ENCODE data around the gene SPAG7. TPM values are rescaled to one million over a fixed set of nuclear protein-coding genes. Genes with fewer than 3 reads are reported as not detected.

Gene SPAG7
- total RNA-seq, 2 donors from 2014 or later, result 47.0 to 50.7 TPM

GRCh38 chr17:4956493-4957061 lies 11.0 kb downstream of the SPAG7 start:
- intact Hi-C loops (cut with DNase I), result loop anchor here in 1 of 2 donors (10.0 kb wide), 1 partner anchor 238 kb away; the partner anchor contains the start of gene ZNF594
- DNase-seq (ENCODE audit: low spot score), result no peak

DNA sequence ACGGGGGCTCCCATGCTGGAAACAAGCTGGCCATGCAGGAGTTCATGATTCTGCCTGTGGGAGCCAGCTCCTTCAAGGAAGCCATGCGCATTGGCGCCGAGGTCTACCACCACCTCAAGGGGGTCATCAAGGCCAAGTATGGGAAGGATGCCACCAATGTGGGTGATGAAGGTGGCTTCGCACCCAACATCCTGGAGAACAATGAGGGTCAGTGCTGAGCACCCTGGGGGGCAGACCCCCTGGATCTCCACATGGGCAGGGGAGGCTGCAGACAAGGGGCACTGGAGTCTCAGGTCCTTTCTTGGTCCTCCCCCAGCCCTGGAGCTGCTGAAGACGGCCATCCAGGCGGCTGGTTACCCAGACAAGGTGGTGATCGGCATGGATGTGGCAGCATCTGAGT lies 12.5 kb downstream of the SPAG7 start:
- intact Hi-C loops (cut with DNase I), result loop anchor here in 1 of 2 donors (10.0 kb wide), 1 partner anchor 240 kb away; the partner anchor contains the start of gene ZNF594
- DNase-seq (ENCODE audit: low spot score), result no peak

- intact Hi-C loops (cut with DNase I), result loop anchor here in 1 of 2 donors (10.0 kb wide), 1 partner anchor 241 kb away; the partner anchor contains the start of gene ZNF594
These were observed 14.1 kb downstream of the SPAG7 start for GRCh38 chr17:4953451-4953961.

DNA sequence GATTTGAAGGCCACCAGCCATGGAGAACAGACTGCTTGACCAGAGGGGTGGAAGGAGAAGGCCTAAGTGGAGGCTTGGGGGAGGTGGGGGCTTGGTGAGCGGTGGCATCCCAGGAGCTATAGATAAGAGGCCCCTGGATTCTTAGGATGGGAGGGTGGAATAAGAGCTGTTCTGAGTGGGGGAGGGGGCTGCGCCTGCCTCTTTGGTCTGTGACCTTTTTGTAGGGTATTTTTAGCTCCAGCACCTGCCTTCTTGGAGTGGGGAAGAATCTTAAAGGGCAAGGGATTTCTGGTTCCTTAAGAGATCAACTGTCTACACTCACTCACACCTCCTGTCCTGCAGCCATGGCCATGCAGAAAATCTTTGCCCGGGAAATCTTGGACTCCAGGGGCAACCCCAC lies 16.1 kb downstream of the SPAG7 start:
- no peak for DNase-seq (ENCODE audit: low spot score)
- intact Hi-C loops (cut with DNase I), result loop anchor here in 1 of 2 donors (10.0 kb wide), 1 partner anchor 243 kb away; the partner anchor contains the start of gene ZNF594

More at GRCh38 chr17:4953451-4953961, 14.1 kb downstream of the SPAG7 start:
- DNase-seq (ENCODE audit: low spot score), result no peak

GRCh38 chr17:4950746-4951204 lies 16.8 kb downstream of the SPAG7 start, which contains the start of gene ENO3:
ENO3 (plus strand) TSS chr17:4951119; CDS start chr17:4951830, 711 bp downstream.
- DNase-seq (ENCODE audit: low spot score), result no peak
- intact Hi-C loops (cut with DNase I), result loop anchor here in 1 of 2 donors (10.0 kb wide), 1 partner anchor 244 kb away; the partner anchor contains the start of gene ZNF594

DNA sequence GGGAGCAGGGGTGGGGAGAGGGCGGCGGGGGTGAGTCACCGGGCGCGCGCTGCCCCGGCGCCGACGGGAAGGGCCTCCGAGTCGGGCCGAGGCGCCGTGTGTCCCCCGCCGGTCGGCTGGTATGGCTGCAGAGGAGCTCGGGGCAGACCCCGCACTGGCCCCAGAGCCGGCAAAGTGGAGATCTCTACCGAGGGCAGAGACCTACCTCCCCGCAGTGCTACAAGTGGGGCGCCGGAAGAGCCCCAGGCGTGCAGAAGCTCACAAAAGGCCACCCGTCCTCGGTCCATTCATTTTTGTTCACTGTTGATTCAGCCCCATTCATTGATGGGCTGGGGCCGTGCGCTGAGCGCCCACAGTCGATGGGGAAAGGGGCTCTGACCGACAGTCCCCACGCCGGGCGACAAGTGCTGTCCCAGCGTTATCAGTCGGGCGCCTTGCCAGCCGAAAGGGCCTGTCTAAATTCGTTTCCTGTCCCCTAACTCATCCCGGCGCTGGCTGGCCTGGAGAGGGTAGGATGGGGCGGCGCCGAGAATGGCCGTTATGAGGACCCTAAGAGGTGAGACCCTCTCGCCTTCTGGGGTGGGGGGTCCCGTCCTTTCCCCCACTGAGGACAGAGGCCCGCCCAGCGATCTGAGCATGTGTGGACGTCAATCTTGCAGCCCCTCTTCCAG lies 17.4 kb downstream of the SPAG7 start:
- intact Hi-C loops (cut with DNase I), result loop anchor here in 1 of 2 donors (10.0 kb wide), 1 partner anchor 245 kb away; the partner anchor contains the start of gene ZNF594
- peak; percentile 90 for DNase-seq (ENCODE audit: low spot score)

- intact Hi-C loops (cut with DNase I), result loop anchor here in 1 of 2 donors (10.0 kb wide), 1 partner anchor 245 kb away; the partner anchor contains the start of gene ZNF594
- DNase-seq (ENCODE audit: low spot score), result peak; percentile 93
These were observed 18.1 kb downstream of the SPAG7 start for GRCh38 chr17:4949321-4950074.

DNA sequence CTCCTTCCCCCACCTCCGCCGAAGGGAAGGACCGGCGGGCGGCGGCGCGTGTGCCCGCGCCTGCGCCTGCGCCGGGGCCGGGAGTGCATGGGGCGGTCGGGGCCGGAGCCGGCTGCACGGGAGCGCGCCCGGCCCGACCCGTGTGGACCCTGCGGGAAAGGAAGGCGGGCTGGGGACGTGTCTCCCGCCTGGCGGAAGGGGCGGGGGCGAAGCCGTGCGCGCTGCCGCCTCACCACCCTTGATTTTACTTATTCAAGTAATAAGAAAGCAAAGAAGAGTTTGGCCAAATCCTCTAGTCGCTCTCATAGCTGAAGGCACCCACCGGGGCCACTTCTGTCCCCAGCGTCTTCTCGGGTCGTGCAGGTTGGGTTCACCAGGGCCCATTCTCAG lies 18.7 kb downstream of the SPAG7 start:
- intact Hi-C loops (cut with DNase I), result no loop called here
- DNase-seq (ENCODE audit: low spot score), result peak; percentile 95

GRCh38 chr17:4948166-4948930 lies 19.3 kb downstream of the SPAG7 start, which contains the start of gene PFN1:
PFN1 (minus strand) TSS chr17:4948530; CDS start chr17:4948394, 136 bp downstream.
- peak; percentile 97 for DNase-seq (ENCODE audit: low spot score)
- intact Hi-C loops (cut with DNase I), result no loop called here

- DNase-seq (ENCODE audit: low spot score), result peak; percentile 90
- intact Hi-C loops (cut with DNase I), result no loop called here
These were observed 20.0 kb downstream of the SPAG7 start for GRCh38 chr17:4947411-4948165.

- intact Hi-C loops (cut with DNase I), result no loop called here
These were observed 20.6 kb downstream of the SPAG7 start for GRCh38 chr17:4947010-4947410.

DNA sequence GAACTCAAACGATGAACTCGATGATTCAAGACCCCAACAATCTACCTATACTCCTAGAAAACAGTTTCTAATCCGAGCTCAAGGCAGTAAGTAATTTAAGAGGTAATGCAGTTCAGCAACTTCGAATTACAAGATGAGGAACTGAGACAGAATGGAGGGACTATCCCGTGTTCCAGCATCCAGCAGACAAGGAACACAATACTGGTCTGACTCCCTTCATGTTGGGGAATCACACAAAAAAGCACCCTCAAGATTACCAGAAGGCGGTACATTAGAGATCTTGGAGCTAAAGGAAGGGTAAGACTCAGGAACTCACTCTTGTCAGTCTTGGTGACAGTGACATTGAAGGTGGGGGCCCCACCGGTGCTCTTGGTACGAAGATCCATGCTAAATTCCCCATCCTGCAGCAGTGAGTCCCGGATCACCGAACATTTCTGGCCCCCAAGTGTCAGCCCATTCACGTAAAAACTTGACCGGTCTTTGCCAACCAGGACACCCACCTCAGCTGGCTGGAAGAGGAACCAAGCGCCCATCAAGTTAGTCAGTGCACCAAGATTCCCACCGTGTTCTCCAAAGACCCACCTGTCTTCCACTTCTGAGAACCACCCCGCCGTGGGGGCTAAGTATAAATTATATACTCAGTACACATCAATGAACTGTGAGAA lies 21.2 kb downstream of the SPAG7 start:
- DNase-seq (ENCODE audit: low spot score), result no peak
- intact Hi-C loops (cut with DNase I), result no loop called here

More at GRCh38 chr17:4947010-4947410, 20.6 kb downstream of the SPAG7 start:
- DNase-seq (ENCODE audit: low spot score), result no peak

- intact Hi-C loops (cut with DNase I), result no loop called here
- DNase-seq (ENCODE audit: low spot score), result no peak
These were observed 21.7 kb downstream of the SPAG7 start for GRCh38 chr17:4945944-4946280.

DNA sequence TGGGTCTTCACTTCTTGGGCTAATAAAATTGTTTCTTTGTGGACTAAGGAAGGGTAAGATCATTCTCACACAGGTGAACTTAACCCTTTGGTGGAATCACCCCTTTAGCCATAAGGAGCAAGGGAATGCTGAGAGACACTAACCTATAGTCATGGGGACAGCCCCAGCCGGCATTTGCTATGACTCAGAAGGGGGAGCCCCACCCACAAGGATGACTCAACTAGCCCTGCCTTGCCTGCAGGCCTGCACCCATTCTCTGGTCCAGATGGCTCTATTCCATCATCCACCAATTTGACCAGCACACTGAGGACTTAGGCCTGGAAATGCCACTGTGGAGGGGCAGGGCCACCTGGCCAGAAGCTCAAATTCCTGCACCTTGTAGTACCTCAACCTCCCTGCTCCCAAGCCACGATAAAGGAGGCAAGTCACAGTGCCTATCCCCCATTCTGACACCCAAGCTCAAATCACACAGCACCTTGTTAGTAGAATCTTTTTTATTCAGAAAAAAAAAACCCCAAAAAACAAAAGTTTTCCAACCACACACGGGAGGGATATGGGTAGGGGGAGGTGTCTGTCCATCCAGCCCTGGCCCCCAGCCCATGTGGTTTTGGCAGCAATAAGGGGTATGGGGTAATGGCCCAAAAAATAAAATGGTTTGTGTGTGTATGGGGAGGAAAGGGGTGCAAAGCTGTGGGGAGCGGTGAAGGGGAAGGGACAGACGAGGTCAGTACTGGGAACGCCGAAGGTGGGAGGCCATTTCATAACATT lies 22.3 kb downstream of the SPAG7 start:
- intact Hi-C loops (cut with DNase I), result no loop called here
- DNase-seq (ENCODE audit: low spot score), result peak; percentile 95

DNA sequence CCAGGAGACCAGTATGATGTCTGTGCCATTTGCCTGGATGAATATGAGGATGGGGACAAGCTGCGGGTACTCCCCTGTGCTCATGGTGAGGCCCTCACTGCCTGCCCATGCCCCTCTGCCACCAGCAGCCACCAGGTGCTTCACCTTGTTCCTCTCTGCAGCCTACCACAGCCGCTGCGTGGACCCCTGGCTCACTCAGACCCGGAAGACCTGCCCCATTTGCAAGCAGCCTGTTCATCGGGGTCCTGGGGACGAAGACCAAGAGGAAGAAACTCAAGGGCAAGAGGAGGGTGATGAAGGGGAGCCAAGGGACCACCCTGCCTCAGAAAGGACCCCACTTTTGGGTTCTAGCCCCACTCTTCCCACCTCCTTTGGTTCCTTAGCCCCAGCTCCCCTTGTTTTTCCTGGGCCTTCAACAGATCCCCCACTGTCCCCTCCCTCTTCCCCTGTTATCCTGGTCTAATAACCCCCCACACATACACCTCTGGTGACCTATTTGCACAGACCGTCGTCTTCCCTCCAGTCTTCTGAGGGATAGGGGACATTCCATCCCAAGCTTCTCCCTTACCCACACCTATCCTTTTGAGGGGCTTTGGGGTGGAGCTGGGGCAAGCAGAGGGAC lies 23.0 kb downstream of the SPAG7 start:
- intact Hi-C loops (cut with DNase I), result no loop called here
- DNase-seq (ENCODE audit: low spot score), result no peak

- no peak for DNase-seq (ENCODE audit: low spot score)
- intact Hi-C loops (cut with DNase I), result no loop called here
These were observed 23.5 kb downstream of the SPAG7 start for GRCh38 chr17:4944163-4944553.

Measured in posterior vena cava (tissue), 2 donors.